ENCODE data around the gene ARHGAP10.
"Not testable (repeated sequence)": the region's sequence is repeated elsewhere in the genome, so short reads cannot be mapped to it uniquely, and the experiment has no call there.

ARHGAP10 gene

DNA sequence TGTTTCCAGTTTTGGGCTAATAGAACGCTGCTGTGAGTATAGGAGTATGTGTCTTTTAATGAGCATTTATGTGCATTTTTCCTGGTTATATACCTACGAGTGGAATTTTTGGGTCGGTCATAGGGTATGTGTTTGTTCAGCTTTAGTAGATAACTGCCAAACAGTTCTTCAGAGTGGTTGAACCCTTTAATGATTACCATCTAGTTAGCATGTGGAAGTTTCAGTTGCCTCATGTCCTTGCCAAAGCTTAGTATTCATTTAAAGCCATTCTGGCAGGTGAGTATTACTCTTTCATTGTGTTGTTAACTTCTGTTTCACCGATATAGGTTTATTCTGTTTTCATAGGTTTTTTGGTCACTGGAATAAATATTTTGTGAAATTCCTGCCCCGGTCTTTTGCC lies 229.1 kb downstream of the ARHGAP10 start:
- DNase-seq = no peak

GRCh38 chr4:147963839-147964238 lies 232.0 kb downstream of the ARHGAP10 start:
- DNase-seq = no peak

- no peak for DNase-seq
These were observed 232.5 kb downstream of the ARHGAP10 start for GRCh38 chr4:147964266-147964880.

DNA sequence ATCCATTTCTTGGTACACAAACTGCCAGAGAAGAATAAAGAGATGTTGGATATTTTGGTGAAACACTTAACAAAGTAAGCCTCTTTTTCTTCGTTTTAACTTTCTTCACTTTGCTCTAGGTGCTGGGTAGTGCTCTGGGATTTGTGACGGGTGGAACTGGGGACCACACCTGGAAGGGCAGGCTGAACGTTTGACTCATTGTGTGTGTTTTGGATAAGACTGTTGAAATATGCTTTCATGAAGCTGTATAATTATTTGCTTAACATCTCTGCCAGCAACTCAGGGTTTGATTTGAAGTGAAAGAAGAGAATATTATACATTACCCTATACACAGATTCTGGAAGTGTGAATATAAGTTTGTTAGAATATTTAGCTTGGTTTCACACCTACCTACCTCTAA lies 233.2 kb downstream of the ARHGAP10 start:
- DNase-seq = no peak

DNA sequence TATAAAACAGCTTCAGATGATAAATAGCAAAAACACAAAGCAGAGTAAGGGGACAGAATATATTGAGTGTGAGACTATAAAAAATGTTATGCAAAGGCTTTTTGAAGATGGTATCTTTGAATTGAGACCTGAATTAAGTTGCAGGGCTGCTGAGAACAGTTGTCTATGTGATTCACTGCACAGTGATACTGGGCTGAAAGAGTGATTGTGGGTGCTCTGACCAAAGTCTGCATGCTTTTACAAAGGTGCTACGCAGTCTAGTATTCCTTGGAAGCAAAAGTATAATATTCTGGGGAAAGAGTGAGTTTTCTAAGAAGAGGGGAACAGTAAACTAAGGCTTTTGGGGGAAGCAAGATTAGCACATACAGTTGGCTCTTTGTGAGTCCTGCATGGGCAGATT lies 234.0 kb downstream of the ARHGAP10 start:
- DNase-seq = no peak

GRCh38 chr4:147968641-147969040 lies 236.8 kb downstream of the ARHGAP10 start:
- no peak for DNase-seq

DNA sequence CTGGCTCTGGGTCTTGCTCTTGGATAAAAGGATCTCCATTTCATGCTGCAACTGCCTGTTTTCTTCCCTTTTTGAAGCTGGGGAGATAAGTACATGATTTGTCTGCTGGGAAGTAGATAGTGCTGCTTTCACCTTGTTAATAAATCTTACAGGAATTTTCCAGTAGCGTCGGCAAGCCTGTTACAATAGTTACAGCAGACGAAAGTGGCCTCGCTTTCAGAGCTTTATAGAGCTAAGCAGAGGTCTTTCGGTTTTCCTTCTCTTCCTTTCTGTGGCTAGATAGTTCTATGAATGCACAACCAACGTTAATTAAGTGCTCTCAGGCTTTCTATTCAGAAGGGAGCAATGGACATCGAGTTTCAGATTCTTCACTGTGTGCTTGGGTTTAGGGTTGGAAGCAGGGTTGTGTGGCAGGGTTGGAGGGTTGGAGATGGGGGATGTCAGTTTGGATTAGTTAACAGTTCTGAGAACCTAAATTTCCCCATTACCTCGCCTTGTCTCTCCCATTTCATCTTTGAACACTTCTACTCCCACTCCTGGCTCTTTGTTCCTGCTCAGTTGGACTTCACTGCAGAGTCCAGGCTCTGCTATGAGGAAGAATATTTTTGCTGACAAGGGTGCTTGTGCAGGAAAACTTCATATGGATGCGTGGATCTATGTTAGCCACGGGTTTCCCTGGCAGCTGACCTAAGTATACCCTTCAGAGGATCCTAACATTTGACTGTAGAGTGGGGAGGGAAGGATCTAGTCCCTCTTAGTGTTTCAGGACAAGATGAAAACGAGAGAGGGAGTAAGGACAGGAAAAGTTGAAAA lies 237.9 kb downstream of the ARHGAP10 start:
- no peak for DNase-seq

- DNase-seq = no peak
These were observed 239.2 kb downstream of the ARHGAP10 start for GRCh38 chr4:147971116-147971515.

- no peak for DNase-seq
These were observed 243.4 kb downstream of the ARHGAP10 start for GRCh38 chr4:147975325-147975724.

- DNase-seq = no peak
These were observed 244.3 kb downstream of the ARHGAP10 start for GRCh38 chr4:147975933-147976928.

- no peak for DNase-seq
These were observed 248.7 kb downstream of the ARHGAP10 start for GRCh38 chr4:147980586-147980985.

- no peak for DNase-seq
These were observed 249.4 kb downstream of the ARHGAP10 start for GRCh38 chr4:147981305-147981704.

GRCh38 chr4:147984065-147984777 lies 252.3 kb downstream of the ARHGAP10 start:
- DNase-seq = no peak

DNA sequence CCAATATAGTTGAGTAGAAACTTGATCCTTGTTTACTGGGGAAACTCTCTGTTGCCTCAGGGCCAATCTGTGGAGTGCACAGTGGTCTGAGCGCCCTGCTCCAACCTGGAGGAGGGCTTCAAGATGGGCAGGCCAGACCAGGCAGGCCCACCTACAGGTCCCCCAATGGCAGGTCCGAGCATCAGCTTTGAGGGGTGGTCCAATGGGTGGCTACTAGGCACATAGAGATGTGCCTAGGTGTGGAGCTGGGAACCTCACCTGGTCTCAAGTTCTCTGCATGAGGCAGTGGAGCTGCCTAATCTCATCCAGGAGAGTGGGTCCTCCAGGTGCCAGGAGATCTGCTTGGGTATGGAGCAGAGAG lies 252.9 kb downstream of the ARHGAP10 start:
- no peak for DNase-seq

DNA sequence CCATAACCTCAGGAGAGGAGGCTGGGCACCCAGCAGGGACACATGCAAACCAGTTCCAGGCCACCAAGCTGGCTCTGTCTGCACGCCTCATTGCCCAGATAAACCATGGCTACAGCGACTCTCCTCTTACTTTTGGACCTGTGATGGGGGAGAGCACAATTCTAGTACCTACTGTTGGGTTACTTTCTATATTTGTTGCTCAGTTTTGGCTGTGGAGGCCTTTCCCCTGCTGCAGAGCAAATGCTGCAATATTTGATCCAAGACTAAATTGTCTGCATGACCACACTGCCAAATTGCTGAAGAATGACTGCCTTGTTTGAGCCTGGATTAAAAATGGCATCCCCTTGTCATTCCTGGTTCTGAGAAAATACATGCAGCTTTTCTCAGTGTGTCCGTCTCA lies 253.5 kb downstream of the ARHGAP10 start:
- no peak for DNase-seq

DNA sequence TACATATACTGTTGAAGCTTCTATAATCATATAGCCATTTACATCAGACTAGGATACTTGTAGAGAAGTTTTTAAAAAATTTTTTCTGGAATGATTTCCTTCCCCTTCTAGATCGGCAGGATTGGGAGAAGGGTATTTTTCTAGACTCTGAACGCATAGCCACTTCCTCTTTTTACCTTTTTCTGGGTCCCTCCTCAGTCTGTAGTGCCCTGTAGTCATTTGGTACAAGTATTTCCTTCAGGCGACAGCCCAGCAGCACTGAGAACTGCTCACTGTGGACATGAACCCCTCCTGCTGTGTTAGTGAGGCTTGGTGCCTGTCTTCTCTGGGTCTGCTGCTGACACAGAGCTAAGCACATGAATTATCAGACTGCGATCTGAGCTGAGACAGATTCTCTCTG lies 255.4 kb downstream of the ARHGAP10 start:
- DNase-seq = no peak

- DNase-seq = no peak
These were observed 259.8 kb downstream of the ARHGAP10 start for GRCh38 chr4:147991543-147992283.

DNA sequence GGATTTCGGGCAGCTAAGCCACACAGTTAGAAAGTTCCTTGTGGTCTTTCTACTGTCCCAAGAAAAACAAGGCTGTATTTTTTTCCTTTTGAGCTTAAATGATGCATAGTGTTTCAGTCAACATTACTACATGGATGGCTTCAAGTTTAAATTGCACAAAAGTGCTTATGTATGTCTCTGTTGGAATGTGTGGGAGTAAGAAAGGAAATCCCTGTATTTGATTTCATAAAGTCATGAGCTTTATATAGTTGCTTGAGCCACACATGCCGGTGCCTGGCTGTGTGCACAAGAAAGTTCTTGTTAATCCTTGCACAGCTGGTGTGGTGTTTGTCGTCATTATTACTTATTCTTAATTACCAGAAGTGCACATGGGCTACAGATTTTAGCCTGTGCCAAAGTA lies 262.2 kb downstream of the ARHGAP10 start:
- no peak for DNase-seq

GRCh38 chr4:147994491-147995385 lies 262.9 kb downstream of the ARHGAP10 start:
- no peak for DNase-seq

- no peak for DNase-seq
These were observed 265.0 kb downstream of the ARHGAP10 start for GRCh38 chr4:147996859-147997258.

DNA sequence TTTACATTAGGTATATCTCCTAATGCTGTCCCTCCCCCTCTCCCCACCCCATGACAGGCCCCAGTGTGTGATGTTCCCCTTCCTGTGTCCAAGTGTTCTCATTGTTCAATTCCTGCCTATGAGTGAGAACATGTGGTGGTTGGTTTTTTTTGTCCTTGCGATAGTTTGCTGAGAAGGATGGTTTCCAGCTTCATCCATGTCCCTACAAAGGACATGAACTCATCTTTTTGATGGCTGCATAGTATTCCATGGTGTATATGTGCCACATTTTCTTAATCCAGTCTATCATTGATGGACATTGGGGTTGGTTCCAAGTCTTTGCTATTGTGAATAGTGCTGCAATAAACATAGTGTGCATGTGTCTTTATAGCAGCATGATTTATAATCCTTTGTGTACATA lies 268.1 kb downstream of the ARHGAP10 start:
- not testable (repeated sequence) for DNase-seq
